VCaP (cell line): Measurements from ENCODE around the gene DNAJC13.
A peak's percentile ranks its signal among the peaks of the same experiment; 100 is the strongest.

Experiments
- H3K27ac ChIP-seq: fragments of 450-650 bp; 2 replicates; pipeline ENCODE4 v1.5.1; 2017
- CTCF ChIP-seq: fragments of 450-650 bp; conservative IDR thresholded peaks from 2 replicates; pipeline ENCODE4 v1.5.1; 2017; ENCODE audit warnings: mild to moderate bottlenecking, moderate library complexity

The DNAJC13 gene

GRCh38 chr3:132448216-132448961 is 31.1 kb downstream of the DNAJC13 start:
- H3K27ac ChIP-seq: peak overlapping the region; percentile 24; the same call in 1 of the 2 replicates
- no peak for TF ChIP-seq CTCF

DNA sequence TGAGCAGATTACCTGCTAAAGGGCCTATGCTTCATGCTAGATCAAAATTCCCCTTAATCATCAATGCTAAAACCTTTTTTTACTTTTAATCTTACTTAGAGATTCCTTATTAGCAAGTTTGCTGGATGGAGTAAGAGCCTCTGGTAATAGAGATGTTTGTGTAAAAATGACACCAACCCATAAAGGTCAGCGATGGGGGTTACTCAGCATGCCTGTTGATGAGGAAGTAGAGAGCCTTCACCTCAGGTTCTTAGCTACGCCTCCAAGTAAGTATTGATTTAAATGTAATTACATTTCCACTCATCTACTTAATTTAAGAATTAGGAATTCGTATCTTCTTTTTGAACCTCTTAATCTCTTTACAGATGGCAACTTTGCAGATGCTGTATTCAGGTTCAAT is 38.8 kb downstream of the DNAJC13 start:
- no peak for TF ChIP-seq CTCF

DNA sequence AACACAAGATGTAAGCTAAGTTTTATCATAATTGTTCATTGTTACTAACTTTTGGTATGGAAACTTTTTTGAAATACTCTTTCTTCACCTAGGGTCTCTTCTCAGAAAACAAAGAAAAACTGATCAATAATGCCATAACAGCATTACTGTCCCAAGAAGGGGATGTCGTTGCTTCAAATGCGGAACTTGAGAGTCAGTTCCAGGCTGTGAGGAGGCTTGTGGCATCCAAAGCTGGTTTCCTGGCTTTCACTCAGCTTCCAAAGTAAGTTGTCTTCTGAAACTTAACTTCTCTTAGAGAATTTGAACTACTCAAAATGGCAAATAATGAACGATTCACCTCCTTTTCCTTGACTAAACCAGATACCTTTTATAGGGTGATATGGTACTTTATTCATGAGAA is 39.3 kb downstream of the DNAJC13 start:
- H3K27ac ChIP-seq: no peak overlapping the region; the same call in 1 of the 2 replicates
- no peak for TF ChIP-seq CTCF

More for the DNA sequence above, 38.8 kb downstream of the DNAJC13 start:
- no peak overlapping the region for H3K27ac ChIP-seq

DNA sequence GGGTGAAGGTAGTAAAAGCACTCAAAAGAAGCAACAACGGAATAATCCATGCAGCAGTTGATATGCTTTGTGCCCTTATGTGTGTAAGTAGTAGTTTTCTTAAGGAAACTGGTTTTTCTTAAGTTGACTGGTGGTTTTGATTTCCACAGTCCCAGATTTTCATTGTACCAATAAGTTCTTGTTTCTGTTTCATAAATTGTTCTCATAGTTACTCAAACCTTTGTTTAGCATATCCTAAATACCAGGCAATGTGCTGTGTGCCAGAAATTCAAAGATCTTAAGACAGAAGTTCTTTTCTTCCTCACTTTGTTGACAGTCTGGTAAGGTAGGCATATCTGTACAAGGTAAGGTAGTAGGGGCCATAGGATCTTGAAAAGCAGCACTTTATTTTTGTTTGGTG is 40.0 kb downstream of the DNAJC13 start:
- TF ChIP-seq CTCF: no peak
- peak overlapping the region; percentile 47 for H3K27ac ChIP-seq

DNA sequence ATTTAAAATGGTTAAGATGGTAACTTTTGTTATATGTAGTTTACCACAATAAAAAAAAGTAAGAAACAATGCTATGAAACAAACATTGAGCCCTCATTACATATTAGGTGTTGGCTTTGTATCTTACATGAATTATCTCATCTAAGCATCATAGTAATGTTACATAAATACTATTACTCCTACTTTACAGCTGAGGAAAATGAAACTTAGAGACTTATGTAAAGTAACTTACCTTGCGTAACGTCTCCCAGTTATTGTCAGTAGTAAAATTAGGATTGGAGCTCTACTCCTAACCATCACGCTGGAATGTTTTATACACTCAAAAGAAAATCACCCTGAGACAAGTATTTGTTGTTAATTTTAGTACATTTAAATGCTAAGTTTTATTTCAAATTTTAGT is 42.2 kb downstream of the DNAJC13 start:
- TF ChIP-seq CTCF: no peak
- H3K27ac ChIP-seq: no peak overlapping the region

DNA sequence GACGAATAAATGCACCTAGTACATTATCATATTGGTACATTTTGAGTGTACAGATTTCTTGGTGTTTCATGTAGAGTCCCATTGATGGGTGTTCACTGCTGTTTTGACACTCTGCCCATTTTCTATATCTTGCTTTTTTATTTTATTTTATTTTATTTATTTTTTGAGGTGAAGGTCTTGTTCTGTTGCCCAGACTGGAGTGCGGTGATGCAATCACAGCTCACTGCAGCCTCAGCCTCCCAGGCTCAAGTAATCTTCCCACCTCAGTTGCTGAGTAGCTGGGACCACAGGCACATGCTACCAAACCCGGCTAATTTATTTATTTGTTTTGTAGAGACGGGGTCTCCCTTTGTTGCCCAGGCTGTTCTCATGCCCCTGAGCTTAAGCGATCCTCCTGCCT is 44.2 kb downstream of the DNAJC13 start:
- no peak for TF ChIP-seq CTCF
- H3K27ac ChIP-seq: no peak overlapping the region

- TF ChIP-seq CTCF: no peak
- H3K27ac ChIP-seq: no peak overlapping the region
Observed at GRCh38 chr3:132464066-132464465, 46.8 kb downstream of the DNAJC13 start.
